ENCODE data around the gene P2RY2.
A peak's percentile ranks its signal among the peaks of the same experiment; 100 is the strongest.

The P2RY2 gene

GRCh38 chr11:73209892-73210291, 8.2 kb upstream of the P2RY2 start:
- no peak for DNase-seq

GRCh38 chr11:73210916-73211667, 7.0 kb upstream of the P2RY2 start:
- no peak for DNase-seq

GRCh38 chr11:73213196-73214143, 4.6 kb upstream of the P2RY2 start:
- no peak for DNase-seq

DNA sequence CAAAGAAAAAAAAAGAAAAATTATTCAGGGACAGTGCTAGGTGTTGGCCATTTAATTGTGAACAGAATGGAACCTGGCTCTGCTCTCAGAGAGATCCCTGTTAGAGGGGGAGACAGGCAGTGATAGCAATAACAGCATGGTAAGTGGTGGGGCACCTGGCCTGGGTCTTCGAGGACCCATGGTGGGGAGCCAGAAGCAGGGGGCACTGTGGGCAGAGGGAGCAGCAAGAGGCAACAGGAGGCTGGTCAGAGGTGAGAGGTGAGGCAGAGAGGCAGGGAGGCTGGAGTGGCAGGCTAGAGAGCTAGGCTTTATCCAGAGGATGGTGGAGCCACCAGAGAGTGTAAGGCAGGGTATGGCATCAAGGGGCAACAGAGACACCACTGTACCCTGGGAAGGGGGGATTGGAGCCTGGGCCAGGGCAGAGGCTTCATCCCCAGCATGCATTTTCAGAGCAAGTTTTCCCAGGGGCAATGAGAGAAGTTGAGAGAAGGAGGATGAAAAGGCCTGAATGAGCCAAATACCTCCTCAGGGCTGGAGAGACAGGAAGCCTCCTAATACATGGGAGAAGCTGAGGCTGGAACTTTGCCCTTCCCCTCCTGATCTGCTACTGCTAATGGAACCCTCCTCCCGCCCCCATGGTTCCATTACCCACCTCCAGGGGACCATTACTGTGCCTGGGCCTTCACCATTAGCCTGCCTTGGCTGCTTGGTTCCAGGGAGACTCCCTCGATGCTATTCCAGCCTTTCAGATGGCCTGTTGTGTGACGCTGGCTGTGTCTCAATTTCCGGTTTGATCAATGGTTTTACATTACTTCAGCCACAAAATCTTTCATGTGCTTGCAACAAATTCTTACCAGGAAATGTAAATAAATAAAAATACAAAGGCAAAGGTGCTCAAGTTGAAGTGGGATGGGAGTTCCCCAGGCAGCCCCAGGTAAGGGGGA, 2.6 kb upstream of the P2RY2 start:
- DNase-seq, result no peak

- no peak for DNase-seq
Observed at GRCh38 chr11:73216465-73216864, 1.6 kb upstream of the P2RY2 start.

DNA sequence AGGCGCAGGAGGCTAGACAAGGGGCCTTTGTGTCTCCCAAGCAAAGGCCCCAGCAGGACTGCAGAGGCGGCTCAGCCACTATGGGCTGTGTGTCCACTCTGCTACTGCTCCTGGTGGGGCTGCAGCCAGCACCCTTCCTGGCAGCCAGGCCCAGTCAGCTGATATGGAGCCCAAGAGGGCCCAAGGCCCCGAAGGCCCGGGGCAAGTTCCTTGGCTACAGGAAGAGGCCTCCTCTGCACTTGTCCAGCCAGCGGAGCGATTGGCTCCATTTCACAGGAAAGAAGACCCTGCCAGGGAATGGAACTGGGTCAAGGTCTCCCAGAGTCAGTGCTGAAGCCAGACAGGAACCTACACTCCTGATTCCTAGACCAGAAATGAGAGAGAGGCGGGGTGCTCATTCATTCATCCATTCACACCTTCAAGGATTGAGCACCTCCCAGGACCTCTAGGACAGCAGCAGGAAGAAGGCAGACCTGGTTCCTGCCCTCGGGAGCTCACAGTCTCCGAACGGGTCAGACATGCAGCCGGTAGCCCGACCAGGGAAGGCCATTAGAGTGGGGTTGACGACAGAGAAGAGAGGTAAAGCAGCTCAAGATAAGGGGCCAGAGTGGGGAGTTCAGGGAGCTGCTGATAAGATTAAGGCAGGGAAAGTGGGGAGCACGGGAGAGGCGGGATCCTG, 811 bp upstream of the P2RY2 start:
- DNase-seq, result no peak

- DNase-seq, result no peak
Observed at GRCh38 chr11:73217810-73218105, 323 bp upstream of the P2RY2 start.

DNA sequence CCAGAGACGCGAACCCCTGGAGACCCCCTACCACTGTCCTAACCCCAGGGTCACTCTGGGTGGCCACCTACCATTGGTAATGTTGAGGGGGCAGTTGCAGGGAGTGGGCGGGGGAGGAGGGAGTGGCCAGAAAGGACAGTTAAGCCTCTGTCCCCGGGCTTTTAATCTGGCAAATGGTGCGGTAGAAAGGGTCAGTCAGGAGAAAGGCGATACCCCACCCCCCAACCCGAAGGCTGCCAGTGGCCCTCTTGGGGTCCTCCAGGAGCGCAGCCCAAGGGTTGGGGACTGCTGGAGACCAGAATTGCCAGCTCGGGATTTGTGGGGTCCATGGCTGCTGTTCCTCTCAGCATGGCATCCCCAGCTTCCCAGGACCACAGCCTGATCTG, 742 bp downstream of the P2RY2 start:
- DNase-seq, result no peak

GRCh38 chr11:73219396-73220285, 1.6 kb downstream of the P2RY2 start:
- no peak for DNase-seq

DNA sequence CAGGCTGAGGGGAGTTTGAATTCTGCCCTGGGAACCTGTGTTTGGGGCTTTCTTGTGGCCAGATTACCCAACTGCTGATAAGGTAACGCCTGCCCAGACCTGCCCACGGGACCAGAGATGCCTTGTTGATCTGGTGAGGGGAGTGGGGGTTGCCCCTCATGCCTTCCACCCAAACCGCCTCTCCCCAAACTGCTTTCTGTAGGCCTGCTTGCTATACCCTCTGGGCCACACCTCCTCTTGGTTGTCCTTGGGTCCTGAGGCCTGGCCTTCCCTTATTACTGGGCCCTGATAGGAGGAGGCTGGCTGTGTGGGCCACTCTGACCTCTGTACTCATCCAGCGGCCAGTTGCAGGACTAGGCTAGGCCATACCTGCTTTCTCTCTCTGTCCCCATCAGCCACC, 3.4 kb downstream of the P2RY2 start:
- no peak for DNase-seq

- DNase-seq, result no peak
Observed at GRCh38 chr11:73221996-73222395, 3.9 kb downstream of the P2RY2 start.

GRCh38 chr11:73223998-73224730, 6.1 kb downstream of the P2RY2 start:
- no peak for DNase-seq

DNA sequence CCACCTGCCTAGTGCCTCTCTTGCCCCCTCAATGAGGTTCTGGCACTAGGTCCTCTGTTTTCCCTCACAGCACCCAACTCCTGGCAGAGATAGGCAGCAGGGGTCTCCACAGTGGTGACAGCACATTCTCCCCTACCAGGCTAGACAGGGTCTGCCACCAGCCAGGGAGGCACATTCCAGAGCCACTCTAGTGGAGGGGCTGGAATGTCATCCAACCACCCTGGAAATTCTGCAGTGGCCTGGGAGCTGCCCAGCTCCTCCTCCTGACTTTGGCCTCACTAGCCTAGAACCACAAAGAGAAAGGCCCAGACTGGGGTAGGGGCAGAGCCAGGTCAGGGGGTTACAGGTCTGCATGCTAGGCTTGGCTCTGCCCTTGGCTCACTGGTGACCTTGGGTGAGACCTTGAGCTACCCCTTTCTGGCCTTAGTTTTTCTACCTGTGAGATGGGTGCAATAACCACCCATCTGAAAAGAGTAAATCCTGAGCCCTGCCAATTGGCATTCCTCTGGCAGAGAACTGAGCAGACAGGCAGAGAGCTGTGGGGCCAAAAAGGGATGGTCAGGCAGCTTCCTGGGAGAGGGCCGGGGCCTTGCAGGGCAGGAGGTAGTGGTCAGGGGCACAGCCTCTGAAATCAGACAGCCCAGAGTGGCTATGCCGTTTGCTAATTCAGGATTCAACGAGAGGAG, 7.1 kb downstream of the P2RY2 start:
- no peak for DNase-seq

DNA sequence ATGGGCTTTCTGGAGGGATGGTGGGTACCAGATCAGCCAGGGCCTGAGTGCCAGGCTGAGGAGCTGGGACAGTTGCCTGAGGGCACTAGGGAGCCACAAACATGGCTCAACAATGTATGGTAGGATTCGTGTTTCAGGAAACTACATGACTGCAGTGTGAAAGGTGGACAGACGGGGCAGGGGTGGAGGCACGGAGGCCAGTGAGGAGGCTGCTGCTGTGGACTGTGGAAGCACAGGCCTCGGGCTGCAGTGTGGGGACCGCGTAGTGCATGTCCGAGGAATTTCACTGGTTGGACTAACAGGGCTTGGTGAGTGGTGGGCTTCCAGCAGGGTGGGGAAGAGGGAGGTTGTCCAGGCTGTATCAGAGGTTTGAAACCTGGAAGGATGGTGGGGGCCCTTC, 7.8 kb downstream of the P2RY2 start:
- no peak for DNase-seq

DNA sequence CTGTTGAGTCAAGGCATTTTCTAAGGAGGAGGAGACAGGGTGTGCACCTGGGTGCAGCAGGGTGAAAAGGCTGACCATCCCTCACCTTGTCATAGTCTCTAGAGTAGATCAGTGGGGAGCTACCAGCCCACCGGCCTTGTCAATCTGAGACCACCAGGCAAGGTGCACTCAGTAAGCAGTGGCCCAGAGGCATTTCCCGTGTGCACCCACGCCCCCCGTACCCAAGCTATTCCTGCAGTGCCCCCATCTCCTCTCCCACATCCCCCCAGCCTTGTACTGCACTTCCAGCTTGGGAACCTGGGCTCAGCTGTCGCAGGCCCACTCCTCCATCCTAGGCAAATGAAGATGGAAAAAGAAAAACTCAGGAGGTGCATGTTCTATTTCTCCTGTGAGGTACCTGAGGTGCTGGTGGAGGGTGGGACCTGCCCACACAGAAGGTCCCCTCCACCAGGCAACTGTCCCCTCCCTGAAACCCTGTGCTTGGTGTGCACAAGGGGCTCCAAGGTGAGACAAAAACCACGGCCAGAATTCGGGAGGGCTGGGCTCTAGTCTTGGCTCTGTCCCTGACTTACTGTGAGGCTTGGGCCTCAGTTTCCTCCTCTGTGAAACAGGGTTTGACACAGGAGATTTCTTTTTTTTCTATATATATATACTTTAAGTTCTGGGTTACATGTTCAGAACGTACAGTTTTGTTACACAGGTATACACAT, 8.4 kb downstream of the P2RY2 start:
- DNase-seq, result no peak

- DNase-seq, result peak; percentile 9
Observed at GRCh38 chr11:73227571-73228211, 9.6 kb downstream of the P2RY2 start.

GRCh38 chr11:73228268-73229134, 10.4 kb downstream of the P2RY2 start:
- no peak for DNase-seq

GRCh38 chr11:73229321-73229895, 11.3 kb downstream of the P2RY2 start:
- no peak for DNase-seq
